ENCODE data around the gene HMX3.

HMX3 gene

DNA sequence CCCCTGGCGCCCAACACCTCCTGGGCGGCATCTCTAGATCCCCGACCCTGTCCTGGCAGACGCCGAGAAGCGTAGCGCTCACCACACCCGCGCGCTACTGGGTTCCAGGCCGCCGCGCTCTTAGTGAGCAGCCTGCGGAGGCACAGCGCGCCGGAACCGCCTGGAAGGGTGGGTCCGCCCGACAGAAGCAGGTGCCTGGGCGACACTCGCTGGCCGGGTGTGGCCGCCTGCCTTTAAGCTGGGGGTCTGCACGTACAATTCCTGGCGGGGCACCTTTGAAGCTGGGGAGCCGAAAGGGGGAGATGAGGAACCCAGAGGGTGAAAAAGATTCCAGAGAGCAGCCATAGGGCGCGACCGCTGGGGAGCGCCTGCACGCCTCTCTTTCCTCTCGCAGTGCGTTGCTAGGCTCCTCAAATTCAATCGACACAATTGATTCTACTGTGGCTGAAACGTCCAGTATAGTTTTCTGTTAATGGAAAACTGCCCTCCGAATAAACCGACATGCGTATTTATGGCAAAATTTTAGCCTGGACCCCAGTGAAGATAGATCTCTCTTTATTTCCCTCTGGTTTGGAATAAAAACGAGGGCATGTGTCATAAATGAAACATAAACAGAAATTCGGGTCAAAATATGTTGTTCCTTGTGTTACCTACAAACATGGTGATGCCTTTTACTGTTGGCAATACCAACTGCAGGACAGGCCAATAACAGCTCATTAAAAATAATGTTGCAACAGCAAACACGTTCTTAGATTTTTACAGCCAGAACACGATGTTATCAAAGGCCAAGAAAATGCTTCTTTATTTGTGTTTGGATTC, 4.6 kb downstream of the HMX3 start:
- H3K27me3 ChIP-seq (ENCODE audit: insufficient read depth, poor library complexity, severe bottlenecking) = peaks cover 98% of the 10 kb centered on the region
- H3K4me3 ChIP-seq (ENCODE audit: severe bottlenecking) = no peak overlapping the region
- no peaks in the 10 kb centered on the region for H3K4me1 ChIP-seq (ENCODE audit: insufficient read depth, poor library complexity, severe bottlenecking)
- H3K9me3 ChIP-seq (ENCODE audit: severe bottlenecking) = no peaks in the 10 kb centered on the region
- TF ChIP-seq, protein P1, sequence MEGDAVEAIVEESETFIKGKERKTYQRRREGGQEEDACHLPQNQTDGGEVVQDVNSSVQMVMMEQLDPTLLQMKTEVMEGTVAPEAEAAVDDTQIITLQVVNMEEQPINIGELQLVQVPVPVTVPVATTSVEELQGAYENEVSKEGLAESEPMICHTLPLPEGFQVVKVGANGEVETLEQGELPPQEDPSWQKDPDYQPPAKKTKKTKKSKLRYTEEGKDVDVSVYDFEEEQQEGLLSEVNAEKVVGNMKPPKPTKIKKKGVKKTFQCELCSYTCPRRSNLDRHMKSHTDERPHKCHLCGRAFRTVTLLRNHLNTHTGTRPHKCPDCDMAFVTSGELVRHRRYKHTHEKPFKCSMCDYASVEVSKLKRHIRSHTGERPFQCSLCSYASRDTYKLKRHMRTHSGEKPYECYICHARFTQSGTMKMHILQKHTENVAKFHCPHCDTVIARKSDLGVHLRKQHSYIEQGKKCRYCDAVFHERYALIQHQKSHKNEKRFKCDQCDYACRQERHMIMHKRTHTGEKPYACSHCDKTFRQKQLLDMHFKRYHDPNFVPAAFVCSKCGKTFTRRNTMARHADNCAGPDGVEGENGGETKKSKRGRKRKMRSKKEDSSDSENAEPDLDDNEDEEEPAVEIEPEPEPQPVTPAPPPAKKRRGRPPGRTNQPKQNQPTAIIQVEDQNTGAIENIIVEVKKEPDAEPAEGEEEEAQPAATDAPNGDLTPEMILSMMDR (IDR thresholded peaks at IDR 0.05; ENCODE audit: poor library complexity, severe bottlenecking) = no peak
- H3K36me3 ChIP-seq (ENCODE audit: low read depth) = no peaks in the 10 kb centered on the region
- DNase-seq (ENCODE audit: low spot score) (no peak), ATAC-seq (ENCODE audit: low read depth) (no peak)
- H3K27ac ChIP-seq (ENCODE audit: poor library complexity, severe bottlenecking) = no peak overlapping the region

DNA sequence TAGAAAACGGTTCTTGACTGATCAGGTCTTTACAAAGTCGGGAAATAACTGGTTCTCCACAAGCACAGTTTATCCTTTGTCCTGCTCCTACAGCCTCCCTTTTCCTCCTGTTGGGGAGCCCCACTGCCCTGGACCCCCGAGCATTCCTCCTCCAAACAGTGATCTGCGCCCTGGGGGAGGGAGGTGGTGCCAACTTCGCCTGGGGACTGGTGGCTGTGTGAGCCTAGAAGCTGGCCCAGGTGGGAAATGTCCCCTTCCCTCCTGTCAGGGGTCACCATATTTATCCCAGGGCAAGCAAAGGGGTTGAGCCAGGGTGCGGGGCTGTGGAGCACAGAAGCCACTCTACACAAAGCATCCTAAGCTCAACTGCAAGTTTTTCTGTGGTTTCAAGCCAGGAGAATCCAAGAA, 5.2 kb downstream of the HMX3 start:
- TF ChIP-seq, protein P1 (IDR thresholded peaks at IDR 0.05; ENCODE audit: poor library complexity, severe bottlenecking) = no peak
- no peak overlapping the region for H3K27ac ChIP-seq (ENCODE audit: poor library complexity, severe bottlenecking)
- peaks cover 99% of the 10 kb centered on the region for H3K27me3 ChIP-seq (ENCODE audit: insufficient read depth, poor library complexity, severe bottlenecking)
- no peak overlapping the region for H3K4me3 ChIP-seq (ENCODE audit: severe bottlenecking)
- H3K36me3 ChIP-seq (ENCODE audit: low read depth) = no peaks in the 10 kb centered on the region
- DNase-seq (ENCODE audit: low spot score) = no peak
- no peak for ATAC-seq (ENCODE audit: low read depth)
- no peaks in the 10 kb centered on the region for H3K9me3 ChIP-seq (ENCODE audit: severe bottlenecking)
- H3K4me1 ChIP-seq (ENCODE audit: insufficient read depth, poor library complexity, severe bottlenecking) = no peaks in the 10 kb centered on the region

DNA sequence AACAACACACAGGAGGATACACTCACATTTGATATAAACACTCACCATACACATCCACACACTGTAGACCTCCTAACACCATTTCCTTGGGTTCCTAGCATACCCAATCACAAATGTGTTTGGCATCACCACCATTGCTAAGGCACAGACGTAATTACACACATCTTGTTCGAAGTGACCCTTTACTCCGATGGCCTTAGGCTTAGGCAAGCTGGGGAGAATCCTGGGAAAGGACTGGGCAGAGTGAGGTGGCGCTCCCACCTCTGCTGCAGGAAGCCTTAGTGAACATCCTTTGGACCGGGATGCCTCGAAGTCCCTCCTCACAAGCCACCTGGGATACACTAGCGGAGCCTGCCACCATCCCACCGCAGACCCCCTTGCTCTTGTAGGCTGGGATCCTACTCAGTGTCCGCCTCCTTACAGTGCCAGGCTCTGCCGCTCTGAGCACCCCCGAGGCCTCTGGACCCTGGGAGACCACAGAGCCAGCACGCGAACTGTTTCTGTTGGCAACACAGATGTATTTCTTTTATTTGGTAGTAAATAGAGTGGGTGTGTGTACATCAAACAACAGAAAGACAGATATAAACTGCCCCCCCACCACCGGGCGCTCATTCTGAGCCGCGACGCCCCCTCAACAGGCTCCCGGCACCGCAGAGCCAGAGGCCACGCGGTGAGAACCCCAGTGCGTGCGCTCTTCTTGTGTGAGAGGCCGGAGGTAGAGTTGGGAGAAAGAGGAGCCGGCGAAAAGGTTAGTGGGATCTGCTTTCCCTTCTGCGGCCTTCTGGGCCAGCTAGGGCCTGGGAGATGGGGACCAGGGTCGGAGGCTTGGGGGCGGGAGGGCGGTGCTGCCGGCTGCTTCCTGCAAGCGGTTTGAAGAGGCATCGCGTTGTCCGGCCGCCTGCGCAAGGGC, 6.3 kb downstream of the HMX3 start:
- H3K9me3 ChIP-seq (ENCODE audit: severe bottlenecking) = no peaks in the 10 kb centered on the region
- H3K4me3 ChIP-seq (ENCODE audit: severe bottlenecking) = no peak overlapping the region
- H3K36me3 ChIP-seq (ENCODE audit: low read depth) = no peaks in the 10 kb centered on the region
- H3K27ac ChIP-seq (ENCODE audit: poor library complexity, severe bottlenecking) = no peak overlapping the region
- no peaks in the 10 kb centered on the region for H3K4me1 ChIP-seq (ENCODE audit: insufficient read depth, poor library complexity, severe bottlenecking)
- no peak for ATAC-seq (ENCODE audit: low read depth)
- no peak for DNase-seq (ENCODE audit: low spot score)
- peaks cover 100% of the 10 kb centered on the region for H3K27me3 ChIP-seq (ENCODE audit: insufficient read depth, poor library complexity, severe bottlenecking)
- TF ChIP-seq, protein P1 (IDR thresholded peaks at IDR 0.05; ENCODE audit: poor library complexity, severe bottlenecking) = no peak

DNA sequence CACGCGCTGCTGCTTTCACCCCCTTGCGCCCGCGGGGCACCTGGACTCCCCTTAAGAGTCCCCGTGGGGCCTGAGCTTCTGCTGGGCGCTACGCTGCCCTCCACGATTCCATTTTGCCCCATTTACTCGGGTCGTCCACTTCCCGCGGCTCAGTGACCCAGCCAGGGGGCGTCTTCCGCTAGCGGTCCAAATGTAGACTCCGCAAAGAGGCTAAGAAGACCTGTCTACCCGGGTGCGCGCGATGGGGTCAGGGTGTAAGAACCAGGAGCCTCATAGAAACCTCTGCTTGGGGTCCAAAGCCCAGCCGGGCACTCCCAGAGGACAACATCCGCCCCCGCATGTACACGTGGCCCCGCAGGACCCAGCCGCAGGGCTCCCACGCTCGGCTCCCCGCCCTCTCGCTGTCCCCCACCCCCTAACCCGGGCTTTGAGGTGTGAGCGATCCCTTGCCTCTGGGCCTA, 7.0 kb downstream of the HMX3 start:
- peaks cover 100% of the 10 kb centered on the region for H3K27me3 ChIP-seq (ENCODE audit: insufficient read depth, poor library complexity, severe bottlenecking)
- ATAC-seq (ENCODE audit: low read depth) = no peak
- H3K4me3 ChIP-seq (ENCODE audit: severe bottlenecking) = no peak overlapping the region

More for the DNA sequence above, 7.0 kb downstream of the HMX3 start:
- Histone ChIP-seq H3K36me3 (ENCODE audit: low read depth) (no peaks in the 10 kb centered on the region), H3K9me3 (ENCODE audit: severe bottlenecking) (no peaks in the 10 kb centered on the region), H3K27ac (ENCODE audit: poor library complexity, severe bottlenecking) (no peak overlapping the region), H3K4me1 (ENCODE audit: insufficient read depth, poor library complexity, severe bottlenecking) (no peaks in the 10 kb centered on the region)
- DNase-seq (ENCODE audit: low spot score) = no peak
- TF ChIP-seq, protein P1 (IDR thresholded peaks at IDR 0.05; ENCODE audit: poor library complexity, severe bottlenecking) = no peak

Data from RWPE2 (cell line).